GM20000 (cell line): ENCODE measurements around the gene MTMR3.
A peak's percentile ranks its signal among the peaks of the same experiment; 100 is the strongest.
"Not testable (repeated sequence)": the region's sequence is repeated elsewhere in the genome, so short reads cannot be mapped to it uniquely, and the experiment has no call there.

Source experiments
- DNase-seq: peaks from one replicate; pipeline ENCODE4 v3.0.0; 2012; ENCODE audit warnings: low spot score
- TF ChIP-seq, protein P1 (sequence below): IDR thresholded peaks from 2 replicates; pipeline ENCODE4 v1.5.1; 2012; ENCODE audit warnings: mild to moderate bottlenecking, control low read depth; ENCODE audit errors: extremely low read depth, missing control alignments

MTMR3 gene

DNA sequence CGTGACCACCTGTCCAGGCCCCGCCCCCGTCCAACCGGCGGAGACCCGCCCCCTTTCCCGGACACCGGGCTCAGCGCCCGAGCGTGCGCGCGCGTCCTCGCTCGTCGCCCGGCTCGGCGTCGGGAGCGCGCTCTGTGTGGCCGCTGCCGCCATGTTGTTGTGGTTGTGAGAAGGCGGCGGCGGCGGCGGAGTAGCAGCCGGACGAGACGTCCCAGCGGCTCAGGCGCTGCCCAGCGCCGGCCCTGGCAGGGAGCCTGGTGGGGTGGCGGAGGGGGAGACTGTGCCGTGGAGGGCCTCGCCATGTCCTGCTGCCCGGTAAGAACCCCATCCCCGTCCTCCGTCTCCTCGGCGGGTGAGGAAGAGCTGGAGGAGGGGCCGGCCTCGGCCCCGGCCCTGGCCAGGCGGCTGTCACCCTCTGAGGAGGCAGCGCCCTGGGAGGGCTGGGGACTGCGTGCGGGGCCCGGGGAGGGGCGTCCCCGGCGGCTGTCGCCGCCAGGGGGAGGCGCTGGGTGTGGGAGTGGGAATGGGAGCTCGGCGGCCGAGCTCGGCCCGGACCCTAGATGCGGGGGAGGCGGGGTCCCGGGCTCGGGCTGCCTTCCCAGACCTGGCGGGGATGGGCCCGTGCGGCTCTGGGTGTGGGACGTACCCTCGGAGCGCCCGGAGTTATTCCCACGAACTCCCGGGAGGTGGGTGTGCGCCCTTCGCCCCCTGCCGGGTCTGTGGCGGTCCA is at the start of gene MTMR3:
Gene MTMR3, plus strand, starts transcription at position 130 of the 730 bp plus-strand sequence. CDS start 87,886 bp downstream, outside the sequence.
- DNase-seq: peak; percentile 87
- TF ChIP-seq, protein P1, sequence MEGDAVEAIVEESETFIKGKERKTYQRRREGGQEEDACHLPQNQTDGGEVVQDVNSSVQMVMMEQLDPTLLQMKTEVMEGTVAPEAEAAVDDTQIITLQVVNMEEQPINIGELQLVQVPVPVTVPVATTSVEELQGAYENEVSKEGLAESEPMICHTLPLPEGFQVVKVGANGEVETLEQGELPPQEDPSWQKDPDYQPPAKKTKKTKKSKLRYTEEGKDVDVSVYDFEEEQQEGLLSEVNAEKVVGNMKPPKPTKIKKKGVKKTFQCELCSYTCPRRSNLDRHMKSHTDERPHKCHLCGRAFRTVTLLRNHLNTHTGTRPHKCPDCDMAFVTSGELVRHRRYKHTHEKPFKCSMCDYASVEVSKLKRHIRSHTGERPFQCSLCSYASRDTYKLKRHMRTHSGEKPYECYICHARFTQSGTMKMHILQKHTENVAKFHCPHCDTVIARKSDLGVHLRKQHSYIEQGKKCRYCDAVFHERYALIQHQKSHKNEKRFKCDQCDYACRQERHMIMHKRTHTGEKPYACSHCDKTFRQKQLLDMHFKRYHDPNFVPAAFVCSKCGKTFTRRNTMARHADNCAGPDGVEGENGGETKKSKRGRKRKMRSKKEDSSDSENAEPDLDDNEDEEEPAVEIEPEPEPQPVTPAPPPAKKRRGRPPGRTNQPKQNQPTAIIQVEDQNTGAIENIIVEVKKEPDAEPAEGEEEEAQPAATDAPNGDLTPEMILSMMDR: no peak

DNA sequence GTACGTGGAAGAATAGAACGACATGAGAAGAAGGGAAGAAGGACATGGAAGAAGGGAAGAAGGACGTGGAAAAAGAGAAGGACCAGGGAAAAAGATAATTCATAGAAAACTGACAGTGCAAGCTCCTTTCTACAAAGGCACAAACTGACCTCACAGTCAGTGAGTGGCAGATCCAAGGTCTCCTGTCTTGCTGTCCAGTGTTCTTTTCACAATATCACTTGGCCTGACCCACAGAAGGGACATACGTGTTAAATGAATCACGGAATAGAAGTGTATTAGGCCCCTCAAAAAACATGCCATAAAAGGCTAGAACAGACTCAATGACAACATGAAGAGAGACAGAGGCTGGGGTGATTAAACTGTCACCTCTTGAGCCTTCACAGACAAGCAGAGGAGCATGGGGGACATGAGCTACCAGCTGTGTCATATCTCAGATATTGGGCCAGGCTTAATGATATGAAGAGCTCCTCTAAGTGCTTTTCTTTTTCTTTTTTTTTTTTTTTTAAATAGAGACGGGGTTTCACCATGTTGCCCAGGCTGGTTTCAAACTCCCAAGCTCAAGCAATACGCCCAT is 49.5 kb upstream of the MTMR3 start:
- DNase-seq: no peak
- TF ChIP-seq, protein P1: no peak

DNA sequence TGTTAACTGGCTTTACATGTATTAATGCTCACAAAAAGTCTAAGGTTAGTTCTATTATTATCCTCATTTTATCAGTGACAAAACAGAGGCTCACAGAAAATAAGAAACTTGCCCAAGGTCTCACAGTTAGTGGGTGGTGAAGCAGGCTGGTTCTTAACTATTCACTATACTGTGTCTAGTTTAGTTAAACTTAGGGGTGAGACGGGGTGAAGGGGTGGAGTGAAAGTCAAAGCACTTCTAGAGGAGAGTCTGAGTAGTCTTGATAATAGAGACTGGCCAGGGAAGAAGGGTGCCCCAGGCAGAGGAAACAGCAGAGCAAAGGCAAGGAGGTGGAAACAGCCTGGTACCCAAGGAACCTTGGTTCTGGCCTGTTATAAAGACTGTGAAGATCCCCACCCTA is 48.9 kb upstream of the MTMR3 start:
- DNase-seq: no peak
- TF ChIP-seq, protein P1: no peak

DNA sequence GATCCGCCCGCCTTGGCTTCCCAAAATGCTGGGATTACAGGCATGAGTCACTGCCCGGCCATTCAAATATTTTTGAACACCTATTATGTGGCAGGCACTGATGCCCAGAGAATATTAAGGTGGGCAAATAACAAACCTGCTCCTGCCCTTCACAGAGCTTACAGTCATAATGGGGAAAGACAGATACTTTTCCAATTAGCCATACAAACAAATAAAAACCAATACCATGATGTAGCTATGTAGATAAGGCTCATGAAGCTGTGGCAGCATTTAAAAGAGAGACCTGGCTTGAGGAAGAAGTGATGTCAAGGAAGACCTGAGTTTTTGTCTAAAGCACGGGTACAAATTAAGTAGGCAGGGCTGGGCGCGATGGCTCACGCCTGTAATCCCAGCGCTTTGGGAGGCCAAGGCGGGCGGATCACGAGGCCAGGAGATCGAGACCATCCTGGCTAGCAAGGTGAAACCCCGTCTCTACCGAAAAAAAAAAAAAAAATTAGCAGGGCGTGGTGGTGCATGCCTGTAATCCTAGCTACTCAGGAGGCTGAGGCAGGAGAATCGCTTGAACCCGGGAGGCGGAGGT is 46.1 kb upstream of the MTMR3 start:
- not testable (repeated sequence) for DNase-seq

DNA sequence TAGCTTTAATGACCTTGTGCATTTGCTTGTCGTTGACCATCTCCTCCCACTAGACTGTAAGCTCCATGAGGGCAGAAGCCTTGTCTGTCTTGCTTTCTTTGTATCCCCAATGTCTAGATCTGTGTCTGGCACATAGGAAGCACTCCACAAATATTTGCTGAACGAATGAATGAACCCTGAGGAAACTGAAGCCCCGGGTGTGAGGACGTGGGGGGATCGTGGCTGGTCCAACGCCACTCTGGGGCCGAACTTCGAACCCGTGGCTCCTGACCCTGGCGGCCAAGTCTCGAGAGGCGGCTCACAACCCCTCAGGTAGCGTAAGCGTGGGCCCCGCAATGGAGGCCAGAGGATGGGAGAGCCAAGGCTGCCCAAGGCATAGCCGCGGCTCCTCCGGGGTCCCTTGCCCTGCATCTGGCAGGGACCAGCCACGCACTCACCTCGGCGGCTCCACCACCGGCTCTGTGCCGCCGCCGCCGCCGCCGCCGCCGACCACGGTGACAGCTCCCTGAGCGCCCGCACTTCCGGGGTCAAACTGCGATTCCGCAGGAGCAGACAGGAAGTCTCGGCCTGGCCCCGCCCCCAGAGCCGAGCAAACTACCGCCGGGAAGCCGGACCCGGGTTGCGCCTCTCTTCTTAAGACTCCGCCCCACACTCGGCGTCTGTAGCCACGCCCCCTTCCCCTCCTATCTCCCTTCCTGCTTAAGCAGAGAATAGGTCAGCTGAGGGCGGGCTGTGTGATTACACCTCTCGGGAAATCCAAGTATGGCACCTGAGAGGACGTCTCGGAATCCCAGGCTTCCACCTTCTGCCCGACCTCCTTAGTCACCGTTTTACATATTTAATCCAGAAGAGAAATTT is 45.0 kb upstream of the MTMR3 start, which contains the start of gene ASCC2:
Gene ASCC2, minus strand, starts transcription at position 534 of the 858 bp plus-strand sequence. CDS start 5,949 bp downstream, outside the sequence.
- TF ChIP-seq, protein P1: no peak
- peak; percentile 99 for DNase-seq

DNA sequence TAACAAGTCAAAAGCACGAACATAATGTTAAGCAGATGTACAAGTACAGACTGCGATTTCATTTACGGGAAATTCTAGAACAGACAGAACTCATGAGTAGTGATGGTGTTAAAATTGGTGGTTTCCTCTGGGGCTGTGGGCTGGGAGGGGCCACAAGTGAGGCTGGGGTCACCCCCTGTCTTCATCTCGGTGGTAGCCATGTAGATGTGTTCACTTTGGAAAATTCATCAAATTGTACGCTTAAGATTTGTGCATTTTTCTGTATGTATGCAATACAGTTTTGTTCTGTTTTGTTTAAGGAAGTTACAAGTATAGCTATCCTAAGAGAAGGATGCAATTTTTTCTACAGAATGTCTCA is 44.4 kb upstream of the MTMR3 start:
- TF ChIP-seq, protein P1: no peak
- no peak for DNase-seq

DNA sequence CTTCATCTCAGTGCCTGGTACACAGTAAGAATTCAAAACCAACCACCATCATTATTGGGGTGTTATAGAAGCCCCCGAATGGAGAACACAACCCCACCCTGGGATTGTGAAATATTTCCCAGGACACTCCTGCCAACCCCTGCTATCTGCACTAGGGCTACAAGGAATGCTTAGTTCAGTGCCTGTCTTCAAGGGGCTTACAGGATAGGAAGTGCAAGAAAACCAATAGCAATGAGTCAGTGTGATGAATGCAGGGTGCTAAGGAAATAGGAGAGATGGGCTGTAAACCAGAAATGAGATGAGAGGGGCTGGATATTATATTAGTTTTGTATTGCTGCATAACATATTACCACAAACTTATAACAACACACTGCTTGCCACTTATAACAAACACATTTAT is 43.9 kb upstream of the MTMR3 start:
- DNase-seq: no peak
- TF ChIP-seq, protein P1: no peak
